SIG-M5 treated with dmso at 0.1 percent for 504 hours (cell line): ENCODE results near the gene SEC31A.
"Not testable (repeated sequence)": the region's sequence is repeated elsewhere in the genome, so short reads cannot be mapped to it uniquely, and the experiment has no call there.

Experiments
- DNase-seq: peaks from one replicate; lab custom pipeline; 2025; ENCODE audit not compliant: unreplicated experiment; lab: John Stamatoyannopoulos, UW

SEC31A gene

DNA sequence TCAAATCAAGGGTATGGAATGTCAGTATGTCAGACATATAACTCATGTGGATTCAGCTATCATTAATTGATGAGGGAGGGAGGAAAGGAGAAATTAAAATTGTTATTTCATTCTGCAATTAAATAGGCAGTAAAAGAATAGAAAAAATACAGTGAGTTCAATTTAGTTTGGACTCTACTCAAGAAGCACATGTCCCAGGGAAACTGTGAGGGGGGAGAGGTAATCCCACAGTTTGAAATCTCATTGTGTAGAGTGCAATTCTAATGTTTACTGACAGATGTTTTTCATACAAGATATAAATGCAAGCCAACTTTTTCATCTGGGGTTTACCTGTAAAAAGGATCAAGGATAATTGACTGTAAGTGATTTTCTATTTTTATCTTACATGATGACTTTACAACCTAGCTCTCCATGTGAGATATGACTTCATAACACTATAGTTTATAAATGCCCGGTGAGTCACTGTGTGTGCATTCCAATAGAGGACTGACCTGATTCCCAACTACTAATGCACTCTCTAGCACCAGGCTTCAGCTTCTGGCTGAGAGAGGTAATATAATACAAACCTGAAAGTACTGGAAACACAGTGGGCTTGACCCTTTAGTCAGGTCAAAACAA is 57.1 kb downstream of the SEC31A start:
- peak; percentile 15 for DNase-seq

DNA sequence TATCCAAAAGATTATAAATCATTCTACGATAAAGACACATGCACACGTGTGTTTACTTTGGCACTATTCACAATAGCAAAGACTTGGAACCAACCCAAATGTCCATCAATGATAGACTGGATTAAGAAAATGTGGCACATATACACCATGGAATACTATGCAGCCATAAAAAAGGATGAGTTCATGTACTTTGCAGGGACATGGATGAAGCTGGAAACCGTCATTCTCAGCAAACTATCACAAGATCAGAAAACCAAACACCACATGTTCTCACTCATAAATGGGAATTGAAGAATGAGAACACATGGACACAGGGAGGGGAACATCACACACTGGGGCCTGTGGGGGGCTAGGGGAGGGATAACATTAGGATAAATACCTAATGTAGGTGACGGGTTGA is 57.9 kb downstream of the SEC31A start:
- not testable (repeated sequence) for DNase-seq

DNA sequence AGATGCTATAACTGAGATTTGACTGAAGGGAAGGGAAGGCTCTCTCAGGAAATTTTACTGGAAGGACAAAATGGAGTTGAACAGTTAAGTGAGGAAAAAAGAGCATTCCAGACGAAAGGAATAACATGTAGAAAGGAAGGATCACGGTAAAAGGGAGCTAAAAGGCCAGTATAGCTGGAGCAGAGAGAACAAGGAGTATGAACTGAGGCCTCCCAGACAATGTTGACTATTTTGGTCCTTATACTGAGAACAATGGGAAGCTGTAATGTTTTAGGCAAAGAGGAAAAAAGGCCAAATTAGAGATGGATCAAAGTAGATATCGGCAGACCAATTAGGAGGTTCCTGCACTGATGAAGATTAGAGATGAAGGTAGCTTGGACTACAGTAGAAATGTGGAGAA is 65.5 kb downstream of the SEC31A start:
- DNase-seq: no peak

DNA sequence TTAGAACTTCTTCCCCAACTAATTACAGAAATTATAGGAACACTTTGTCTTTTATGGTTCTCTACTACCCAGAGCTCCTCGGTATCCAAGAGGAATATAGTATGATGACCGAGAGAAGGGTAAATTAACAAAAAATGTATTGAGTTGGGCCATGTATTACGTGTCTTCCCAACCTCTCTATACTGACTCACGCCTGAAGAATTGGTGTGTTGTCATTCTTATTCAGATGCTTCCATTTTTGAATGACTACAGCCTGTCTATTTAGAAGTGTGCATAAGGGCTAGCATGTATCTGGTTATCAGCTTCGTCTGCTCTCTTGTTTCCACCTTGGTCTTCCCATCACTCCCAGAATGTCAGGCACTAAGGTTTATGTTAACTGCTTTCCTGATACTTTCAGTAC is 67.9 kb downstream of the SEC31A start:
- DNase-seq: no peak

DNA sequence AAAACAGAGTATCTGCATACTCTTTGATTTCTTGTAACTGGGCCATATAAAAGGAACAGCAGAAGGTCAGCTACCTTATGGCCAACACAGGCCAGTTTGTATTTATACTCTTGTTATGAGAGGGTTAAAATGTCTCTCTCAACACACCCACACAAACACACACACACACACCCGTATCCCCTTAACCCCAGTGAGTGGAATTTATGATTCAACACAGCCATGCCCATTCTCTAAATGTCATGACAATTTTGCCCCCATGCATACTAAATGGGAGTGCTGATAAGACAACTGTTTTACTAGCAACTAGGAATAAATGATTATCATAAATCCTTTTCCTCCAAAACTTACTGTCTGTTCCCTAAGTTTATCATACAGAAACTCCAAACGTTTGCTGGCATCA is 70.3 kb downstream of the SEC31A start:
- no peak for DNase-seq

DNA sequence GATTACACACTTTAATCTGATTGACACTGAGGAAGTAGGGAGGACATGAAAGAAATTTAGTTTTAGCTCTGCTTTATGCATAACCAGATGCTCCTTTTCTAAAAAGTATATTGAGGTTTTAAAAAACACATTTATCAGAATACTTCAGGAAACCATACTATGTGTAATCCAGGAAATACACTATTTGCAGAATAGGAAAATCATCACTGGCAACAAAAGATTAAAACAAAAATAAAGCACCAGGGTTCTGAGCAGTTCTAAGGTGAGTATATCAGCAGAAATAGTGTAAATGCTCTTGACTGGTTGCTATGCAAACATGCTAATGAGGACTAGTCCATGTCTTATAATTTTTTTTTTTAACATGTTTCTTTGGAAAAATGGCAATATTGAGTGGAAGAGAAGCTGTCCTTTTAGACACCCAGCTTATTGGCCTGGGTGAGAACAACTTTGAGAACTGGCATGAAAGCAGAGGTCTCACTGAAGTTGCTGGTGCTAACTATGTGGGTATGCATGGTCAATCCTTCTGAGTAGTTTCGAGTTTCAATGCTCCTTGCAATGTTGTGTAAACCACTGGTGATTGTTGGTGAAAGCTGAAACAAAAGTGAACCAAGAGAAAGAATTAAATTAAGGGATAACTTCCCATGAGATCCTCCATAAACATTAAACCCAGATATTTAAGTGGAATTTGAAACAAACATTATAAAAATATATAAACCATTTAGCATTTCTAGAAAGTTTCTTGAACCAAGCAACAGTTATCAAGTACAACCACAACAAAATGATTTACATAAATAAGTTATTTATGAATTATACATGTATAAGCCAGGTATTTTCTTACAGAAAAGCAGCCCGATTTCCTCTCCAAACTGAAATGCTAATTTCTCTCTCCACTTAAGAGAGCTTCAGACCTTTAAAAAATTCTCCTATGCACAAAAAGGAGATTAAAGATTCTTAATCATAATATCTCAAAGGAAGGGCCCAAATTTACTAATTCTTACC is 72.0 kb downstream of the SEC31A start:
- DNase-seq: no peak

DNA sequence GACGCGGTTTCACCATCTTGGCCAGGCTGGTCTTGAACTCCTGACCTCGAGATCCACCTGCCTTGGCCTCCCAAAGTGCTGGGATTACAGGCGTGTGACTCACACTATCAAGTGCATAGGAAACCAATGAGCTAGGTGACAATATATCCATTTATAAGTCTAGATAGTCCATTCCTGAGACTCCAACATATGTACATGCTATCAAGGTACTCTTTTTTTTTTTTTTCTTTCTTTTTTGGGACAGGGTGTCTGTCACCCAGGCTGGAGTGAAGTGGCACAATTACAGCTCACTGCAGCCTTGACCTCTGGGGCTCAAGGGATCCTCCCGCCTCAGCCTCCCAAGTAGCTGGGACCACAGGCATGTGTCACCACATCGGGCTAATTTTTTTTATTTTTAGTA is 74.1 kb downstream of the SEC31A start:
- DNase-seq: not testable (repeated sequence)

DNA sequence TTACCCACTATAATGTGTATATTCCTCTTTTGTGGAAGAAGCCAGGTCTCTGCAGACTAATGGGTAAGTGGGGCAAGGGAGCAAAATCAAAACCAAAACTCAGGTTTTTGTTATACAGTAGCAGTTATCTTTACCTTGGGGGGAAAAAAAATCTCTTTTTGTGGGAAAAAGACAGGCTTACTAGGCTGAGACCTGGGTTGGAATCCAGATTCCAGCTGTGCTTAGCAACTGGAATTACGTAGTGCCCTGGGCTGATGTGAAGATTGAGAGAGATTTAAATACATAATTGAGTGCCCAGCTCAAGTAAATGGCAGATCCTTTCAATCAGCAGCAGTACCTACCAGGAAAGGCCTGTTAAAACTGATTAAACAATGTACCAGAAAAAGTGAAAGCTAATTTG is 76.9 kb downstream of the SEC31A start:
- no peak for DNase-seq

DNA sequence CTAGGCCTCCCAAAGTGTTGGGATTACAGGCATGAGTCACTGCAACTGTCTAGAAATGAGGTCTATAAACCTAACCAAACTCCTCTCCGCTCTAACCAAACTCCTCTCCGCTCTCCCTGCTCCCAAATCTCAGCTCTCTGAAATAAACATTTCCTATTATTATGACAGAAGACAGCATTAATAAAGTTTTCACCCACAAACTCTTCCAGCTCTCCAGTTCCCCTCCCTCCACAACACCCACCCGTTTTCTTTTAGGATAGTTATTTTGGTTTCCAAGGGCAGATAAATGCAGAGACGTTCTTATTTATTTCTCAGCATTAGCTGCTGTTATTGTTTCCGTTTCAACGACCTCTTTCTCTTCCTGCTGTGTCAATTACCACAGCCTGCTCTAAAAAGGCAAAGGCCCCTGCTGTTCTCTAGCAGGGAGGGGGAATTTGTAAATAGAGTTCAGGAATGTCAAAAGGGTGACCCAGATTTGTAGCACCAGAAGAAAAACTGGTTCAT is 79.1 kb downstream of the SEC31A start:
- no peak for DNase-seq

DNA sequence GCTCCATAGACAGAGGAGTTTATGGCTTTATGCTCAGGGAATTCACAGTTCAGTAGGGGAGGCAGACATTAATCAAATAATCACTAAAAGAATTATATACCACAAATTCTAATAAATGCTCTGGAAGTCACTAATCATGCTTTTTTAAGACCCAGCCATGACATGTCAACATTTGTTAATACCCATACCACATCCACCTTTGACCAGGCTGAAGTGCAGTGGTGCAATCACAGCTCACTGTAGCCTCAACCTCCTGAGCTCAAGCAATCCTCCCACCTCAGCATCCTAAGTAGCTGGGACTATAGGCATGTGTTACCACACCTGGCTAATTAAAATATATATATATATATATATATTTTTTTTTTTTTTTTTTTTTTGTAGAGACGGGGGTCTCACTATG is 79.6 kb downstream of the SEC31A start:
- DNase-seq: no peak

DNA sequence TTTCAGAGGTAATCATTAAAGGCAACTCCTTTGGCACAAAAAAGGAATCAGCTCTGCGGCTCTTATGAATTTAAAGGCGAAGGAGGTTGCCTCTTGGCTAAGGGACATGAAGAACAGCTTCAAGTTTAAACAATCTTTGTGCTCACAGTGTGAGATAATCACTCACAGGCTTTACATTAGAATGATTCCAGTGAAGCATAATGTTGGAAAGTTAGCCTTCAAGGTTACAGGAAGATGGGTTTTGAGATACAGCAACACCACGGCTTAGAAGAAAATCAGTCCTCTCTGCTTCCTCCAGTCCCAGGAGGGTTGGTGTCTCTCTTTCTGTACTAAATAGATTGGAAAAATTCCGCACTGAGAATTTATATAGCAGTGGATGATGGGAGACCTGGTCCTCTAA is 80.8 kb downstream of the SEC31A start:
- no peak for DNase-seq

DNA sequence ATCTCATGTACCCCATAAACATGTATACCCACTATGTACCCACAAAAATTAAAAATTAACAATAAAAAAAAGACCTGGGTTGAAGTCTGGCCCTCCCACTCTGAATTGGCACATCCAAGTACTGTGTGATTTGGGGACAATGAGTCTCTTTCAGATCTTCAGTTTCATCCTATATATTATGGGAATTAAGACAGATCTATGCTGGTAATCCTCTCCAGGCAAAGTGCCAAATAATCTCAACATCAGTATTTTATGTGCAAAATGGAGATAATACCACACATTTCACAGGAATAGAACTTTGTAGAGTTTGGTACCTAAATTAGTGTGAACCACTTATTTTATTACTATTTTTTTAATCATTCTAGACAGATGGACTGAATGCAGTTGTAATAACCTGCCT is 81.3 kb downstream of the SEC31A start:
- DNase-seq: no peak

DNA sequence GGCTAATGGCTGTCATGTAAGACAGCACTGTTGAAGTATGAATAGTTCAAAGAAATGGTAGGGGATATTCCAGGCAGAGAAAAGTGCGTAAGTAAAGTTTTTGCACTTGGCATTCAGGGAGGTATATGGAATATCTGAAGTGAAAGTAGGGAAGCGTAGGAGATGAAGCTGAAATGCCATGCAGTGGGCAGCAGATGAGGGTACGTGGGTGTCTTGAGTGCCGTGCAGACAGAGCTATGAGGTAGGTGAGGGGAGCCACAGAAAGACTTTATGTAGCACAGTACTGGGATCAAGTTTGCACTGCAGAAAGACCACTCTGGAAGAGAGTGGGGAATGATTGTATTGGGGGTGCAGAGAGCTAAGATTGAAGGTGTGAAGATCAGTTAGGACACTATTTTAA is 87.2 kb downstream of the SEC31A start:
- no peak for DNase-seq

DNA sequence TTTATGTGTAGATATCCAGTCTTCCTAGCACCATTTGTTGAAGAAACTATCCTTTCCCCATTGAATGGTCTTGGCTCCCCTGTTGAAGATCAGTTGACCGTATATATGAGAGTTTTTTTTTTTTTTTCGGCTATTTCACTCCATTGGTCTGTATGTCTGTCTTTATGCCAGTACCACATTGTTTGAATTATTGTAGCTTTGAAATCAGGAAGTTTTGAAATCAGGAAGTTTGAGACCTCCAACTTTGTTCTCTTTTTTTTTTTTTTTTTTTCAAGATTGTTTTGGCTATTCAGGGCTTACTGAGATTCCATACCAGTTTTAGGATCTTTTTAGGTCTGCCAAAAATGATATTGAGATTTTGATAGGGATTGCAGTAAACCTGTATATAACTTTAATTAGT is 88.0 kb downstream of the SEC31A start:
- DNase-seq: peak; percentile 59

DNA sequence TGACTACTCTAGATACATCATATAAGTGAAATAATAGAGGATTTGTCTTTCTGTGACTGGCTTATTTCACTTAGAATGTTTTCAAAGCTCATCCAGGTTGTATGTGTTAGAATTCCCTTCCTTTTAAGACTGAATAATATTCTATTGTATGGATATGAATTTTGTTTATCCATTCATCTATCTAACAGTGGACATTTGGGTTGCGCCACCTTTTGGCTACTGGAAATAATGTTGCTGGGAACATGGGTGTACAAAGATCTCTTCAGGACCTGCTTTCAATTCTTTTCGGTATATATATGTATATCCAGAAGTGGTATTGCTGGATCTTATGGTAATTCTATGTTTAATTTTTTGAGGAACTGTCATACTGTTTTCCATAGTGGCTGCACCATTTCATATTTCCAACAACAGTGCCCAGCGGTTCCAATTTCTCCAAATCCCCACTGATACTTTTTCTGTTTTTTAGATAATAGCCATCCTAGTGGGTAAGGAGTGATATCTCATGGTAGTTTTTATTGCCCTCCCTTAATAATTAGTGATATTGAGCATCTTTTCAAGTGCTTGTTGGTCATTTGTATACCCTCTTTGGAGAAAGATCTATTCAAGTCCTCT is 88.9 kb downstream of the SEC31A start:
- no peak for DNase-seq

DNA sequence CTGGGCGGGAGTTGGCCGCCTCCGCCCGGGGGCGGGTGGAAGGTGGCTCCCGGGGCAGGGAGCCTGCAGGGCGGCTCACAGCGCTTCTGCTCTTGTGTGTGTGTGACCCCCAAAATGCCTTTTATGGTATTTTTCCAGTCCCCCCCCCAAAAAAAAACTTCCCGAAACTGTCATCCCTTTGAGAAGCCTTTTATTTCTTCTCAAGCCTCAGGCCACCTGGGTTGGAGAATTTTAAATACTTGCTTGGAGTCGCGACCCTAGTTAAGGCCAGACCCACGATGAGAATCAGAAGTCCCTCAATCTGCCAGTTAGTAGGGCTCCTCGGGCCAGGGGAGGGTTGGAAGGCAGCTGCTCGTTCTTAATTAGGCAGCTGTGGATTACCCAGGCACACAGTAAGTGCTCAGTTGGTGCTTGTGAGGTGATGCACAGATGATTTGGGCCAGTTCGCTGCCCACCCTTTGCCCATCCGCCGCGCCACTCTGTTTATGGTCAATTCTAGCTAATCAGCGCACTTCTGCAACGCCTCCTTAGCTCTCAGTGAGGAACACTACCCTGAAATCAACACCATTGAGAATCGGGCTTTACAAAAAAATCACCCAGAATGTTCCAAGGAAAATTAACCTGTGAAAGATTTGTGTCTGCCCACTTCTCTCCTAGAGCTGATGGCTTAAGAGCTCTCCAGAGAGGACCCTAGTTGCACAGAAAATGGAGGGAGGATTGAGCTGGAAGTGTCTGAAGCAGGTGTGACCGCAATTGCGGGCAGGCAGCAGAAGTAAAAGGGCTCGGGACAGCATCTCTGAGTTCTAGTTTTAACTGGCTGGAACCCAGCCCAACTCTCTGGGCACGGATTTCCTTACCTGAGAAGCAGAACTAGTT is 91.7 kb downstream of the SEC31A start:
- DNase-seq: no peak

DNA sequence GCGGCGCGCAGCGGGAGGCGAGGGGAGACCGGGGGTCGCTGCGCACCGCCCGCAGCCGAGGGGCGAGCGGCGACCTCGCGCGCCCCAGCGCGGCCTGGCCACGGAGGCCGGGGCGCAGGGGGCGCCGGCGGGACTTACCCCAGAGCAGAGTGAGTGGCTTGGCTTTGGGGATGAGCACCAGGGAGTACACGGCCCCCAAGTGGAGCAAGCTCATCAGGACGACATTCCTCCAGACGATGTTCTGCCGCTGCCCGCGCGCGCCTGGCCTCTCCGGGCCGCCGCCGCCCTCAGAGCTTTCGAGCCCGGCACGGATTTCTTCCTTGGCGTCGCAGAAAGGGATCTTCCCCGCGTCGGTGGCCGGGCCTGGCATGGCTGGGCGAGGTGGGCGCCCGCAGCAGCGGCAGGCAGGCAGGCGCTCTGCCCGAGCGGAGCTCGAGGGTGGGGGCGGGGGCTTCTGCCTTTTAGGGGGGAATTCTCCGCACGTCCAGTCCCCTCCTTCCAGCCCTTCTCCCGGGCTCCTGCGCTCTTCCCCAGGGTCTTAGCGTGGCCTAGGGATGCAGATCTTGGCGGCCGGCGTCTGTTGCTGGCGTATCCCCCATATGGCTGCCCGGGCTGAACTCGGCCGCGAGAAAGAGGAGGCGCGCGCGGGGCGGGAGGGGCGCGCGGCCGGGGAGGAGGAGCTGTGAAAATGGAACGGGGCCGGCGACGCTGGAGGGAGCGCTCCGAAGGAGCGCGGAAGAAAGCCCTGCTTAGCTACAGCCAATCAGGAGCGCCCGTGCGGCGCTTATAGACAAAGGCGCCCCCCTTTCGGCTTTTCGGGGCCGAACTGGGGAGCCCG is 92.6 kb downstream of the SEC31A start, which contains the start of gene SCD5:
SCD5 (minus strand) TSS at position 629 of the 838 bp plus-strand sequence; CDS start at position 370, 259 bp downstream.
- peak; percentile 68 for DNase-seq

DNA sequence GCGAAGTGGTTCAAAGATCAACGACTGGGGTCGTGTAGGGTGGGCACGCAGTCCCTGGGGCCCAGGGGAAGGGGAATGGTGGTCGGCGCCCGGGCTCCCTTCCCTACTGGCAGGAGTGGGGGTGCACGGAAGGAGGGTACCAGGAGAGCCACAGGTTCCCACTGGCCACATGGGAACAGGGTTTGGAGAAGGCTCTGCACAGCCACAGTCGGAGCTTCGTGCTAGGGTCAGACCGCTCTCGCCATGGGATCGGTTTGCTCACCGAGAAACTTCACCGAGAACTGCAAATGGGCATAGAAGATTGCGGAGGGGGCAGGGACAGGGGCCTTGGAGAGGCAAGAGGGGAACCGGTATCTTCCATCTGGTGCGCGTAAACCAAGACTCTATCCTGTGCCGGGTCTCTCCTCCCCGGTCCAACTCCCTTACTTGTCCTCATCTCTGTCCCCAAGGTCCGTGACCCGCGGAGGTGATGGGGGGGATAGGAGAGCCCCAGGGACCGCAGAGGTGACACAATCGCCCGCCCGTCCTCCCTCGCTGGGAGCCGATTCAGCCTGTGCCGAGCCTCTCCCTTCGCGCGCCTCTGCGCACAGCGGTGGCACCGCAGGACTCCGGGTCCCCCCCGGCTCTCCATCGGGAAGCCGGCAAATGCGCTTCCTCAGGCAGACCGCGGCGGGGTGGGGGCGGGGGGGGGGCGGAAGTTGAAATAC is 93.4 kb downstream of the SEC31A start:
- DNase-seq: no peak

DNA sequence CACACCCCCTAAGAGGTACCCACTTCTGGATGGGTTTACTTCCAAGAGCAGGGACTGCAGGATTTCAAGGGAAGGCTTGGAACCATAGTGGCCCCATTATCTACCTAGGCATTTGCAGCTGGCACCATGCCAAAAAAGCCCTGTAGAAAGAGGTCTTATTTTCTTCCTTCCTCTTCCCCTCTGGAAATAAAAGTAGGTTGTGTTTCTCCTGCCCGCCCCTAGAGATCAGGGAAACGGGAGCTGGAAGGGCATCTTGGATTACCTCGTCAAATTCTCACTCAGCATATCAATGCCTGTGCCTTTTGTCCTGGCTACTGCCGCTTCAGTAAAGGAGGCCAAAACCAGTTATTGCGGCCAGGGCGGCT is 93.9 kb downstream of the SEC31A start:
- DNase-seq: no peak
